Frontal cortex (tissue), 4 donors: Measurements from ENCODE around the gene SH3PXD2A. TPM values are rescaled to one million over a fixed set of nuclear protein-coding genes. Genes with fewer than 3 reads are reported as not detected.
"Not testable (repeated sequence)": the region's sequence is repeated elsewhere in the genome, so short reads cannot be mapped to it uniquely, and the experiment has no call there.

Source experiments
- DNase-seq, 2 donors: peaks; one replicate each; pipeline ENCODE4 v3.0.0; 2012; ENCODE audit warnings: low spot score in 2 of 2
- FAIRE-seq: peaks from 2 replicates; lab custom pipeline; 2012; peaks lifted over from hg19 to GRCh38; lab: Jason Lieb, UNC
- total RNA-seq: library from RNA; depleted of rRNA; stranded (reverse); fragments of >200 nt; gene quantifications from one replicate; pipeline ENCODE4 v1.2.3, GENCODE V29; 2014
- donor health status: control.
- donor health status: control.
- donor health status: control.

SH3PXD2A gene
- total RNA-seq, 1 donor from 2014 or later: 6.1 TPM

- FAIRE-seq: no peak
- DNase-seq: no peak
Measured at GRCh38 chr10:103851261-103851660, 4.1 kb downstream of the SH3PXD2A start.

- DNase-seq: no peak
- FAIRE-seq: no peak
Measured at GRCh38 chr10:103850572-103850895, 4.8 kb downstream of the SH3PXD2A start.

GRCh38 chr10:103849880-103850571 lies 5.3 kb downstream of the SH3PXD2A start:
- DNase-seq (no peak), FAIRE-seq (no peak)

DNA sequence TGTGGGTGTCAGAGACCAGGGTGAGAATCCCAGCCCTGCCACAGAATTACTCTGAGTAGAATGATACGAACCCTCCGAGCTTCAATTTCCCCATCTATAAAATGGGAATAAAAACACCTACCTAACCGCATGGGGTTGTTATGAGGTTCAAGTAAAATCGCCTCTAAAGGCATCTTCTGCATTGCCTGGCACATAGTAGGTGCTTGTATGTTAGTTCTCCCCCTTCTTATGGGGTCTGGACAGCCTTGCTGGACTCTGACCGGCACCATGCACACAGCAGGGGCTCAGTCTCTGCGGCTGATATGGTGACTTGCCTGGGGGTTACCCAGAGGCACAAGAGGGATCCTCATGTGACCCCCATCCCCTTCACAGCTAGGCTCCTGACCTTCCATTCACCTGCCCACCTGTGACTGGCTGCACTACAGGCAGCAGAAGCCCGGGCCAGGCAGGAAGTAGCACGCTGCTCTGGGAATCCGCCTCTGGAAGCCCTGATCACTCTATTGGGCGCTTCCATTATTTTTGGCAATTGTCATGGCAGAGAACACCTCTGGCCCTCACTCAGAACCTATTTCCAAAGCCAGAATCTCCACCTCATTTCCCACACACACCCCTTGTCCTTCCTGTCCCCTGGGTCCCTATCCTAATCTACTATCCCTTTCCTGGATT lies 6.0 kb downstream of the SH3PXD2A start:
- DNase-seq (no peak), FAIRE-seq (no peak)

DNA sequence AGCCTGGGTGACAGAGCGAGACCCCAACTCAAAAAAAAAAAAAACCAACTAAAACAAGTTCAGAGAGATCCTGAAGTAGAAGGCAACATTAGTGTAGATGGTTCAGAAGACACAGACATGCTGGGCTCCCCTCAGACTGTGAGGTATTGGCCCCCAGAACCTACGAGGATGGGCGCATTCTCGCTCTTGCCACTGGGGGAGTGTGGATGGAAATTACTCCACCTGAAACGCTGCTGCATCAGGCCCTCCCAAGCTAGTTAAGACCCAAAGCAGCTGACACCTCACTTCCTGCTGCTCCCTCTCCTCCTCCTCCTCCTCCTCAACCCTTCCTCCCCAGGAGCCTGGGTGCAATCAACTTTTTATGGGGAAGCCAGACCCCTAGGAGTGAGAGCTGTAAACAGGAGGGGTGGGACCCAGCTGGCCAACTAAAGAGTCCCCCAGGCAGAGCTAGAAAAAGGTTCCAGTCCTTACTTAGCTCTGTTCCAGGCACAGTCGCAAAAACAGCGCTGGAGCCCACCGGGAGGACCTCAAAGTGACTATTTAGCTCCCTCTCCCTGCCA lies 7.4 kb downstream of the SH3PXD2A start:
- DNase-seq (no peak), FAIRE-seq (no peak)

DNA sequence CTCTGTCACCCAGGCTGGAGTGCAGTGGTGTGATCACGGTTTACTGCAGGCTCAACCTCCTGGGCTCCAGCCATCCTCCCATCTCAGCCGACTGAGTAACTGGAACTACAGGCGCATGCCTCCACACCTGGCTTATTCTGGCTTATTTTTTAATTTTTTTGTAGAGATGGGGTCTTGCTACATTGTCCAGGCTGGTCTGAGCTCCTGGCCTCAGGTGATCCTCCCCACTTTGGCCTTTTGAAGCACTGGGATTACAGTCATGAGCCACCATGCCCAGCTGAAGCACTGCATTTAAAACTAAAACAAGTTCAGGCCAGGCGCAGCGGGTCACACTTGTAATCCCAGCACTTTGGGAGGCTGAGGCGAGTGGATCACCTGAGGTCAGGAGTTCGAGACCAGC lies 8.0 kb downstream of the SH3PXD2A start:
- FAIRE-seq: no peak
- DNase-seq: no peak

DNA sequence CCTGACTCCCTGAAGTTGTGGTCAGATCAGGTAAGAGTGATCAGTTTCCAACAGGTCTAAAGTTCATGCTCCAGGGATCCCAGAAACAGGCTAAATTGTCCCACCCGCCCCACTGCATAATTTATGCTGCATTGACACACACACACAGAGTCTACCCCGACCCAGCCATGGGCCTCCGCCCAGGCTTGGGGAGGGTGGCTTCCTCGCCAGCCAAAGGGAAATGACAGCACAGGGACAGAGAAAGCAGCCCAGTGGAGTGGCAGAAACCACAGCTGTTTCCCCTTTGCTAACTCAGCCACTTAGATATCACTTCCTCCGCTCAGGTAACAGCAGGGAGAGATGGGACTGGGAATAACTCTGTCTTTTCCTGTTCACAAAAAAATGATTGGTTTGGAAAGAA lies 9.4 kb downstream of the SH3PXD2A start:
- DNase-seq (no peak), FAIRE-seq (no peak)

GRCh38 chr10:103845346-103845745 lies 10.0 kb downstream of the SH3PXD2A start:
- FAIRE-seq, DNase-seq: not testable (repeated sequence)

DNA sequence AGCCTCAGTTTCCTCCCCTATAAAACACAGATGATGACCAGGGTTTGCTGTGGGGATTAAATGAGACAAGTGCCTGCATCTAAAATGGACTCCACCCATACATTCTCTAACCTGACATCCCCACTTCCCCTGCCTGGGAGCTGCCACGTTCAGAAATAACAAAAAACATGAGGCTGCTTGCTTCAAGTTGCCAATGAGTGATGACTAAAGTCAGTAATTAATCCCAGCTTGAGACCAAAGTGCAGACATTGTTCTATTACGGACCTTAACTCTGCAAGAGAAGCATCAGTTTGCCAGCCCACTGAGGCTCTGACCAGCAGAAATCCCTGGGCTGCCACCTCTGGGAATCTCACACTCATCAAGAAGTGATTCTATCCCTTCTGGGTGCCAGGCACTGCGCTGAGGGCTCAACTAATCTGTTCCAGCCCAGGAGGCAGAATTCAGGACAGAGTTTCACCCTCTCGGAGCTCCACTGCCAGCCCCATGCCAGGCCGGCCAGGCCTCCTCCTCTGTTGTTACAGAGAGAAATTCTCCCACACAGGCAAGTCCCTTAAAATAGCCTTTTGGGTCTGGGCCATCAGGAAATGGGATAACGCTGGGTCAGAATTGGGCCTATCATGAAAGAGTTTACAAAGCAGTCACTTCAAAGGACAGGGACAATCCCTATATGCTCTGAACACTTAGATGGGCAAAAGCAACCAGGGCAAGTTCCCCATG lies 11.4 kb downstream of the SH3PXD2A start:
- FAIRE-seq (no peak), DNase-seq (no peak)

DNA sequence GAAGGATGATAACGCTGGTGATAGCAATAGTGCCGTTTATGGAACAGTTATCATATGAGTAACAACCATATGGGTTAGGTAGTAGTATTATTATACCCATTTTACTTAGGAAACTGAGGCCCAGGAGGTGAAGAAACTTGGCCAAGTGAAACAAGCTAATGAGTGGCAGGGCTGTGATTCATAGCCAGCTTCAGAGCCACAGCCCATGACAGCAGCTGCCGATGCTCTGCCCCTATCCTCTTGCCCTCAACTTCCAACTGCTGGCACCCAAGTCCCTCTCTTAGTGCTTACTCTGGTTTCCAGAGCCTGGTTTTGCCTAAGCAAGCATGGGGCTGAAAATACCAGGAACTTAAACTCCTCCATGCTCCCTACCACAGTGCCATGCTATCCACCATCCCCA lies 12.3 kb downstream of the SH3PXD2A start:
- FAIRE-seq: no peak

DNA sequence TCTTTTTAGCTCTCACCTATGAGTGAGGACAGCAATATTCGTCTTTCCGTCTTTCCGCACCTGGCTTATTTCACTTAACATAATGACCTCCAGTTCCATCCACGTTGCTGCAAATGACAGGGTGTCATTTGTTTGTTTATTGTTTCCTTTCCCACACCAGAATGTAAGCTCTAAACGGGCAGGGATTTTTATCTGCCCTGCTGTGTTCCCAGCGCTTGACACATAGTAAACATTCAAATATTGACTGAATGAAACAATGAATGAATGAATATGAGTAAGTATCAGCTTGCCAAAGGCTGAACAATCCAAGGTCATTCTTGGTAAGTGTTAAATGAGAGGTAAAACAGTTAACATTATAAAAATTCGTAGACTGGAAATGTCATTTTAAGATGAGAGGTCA lies 12.8 kb downstream of the SH3PXD2A start:
- no peak for DNase-seq
- FAIRE-seq: no peak

More for the DNA sequence above, 12.3 kb downstream of the SH3PXD2A start:
- DNase-seq: no peak

DNA sequence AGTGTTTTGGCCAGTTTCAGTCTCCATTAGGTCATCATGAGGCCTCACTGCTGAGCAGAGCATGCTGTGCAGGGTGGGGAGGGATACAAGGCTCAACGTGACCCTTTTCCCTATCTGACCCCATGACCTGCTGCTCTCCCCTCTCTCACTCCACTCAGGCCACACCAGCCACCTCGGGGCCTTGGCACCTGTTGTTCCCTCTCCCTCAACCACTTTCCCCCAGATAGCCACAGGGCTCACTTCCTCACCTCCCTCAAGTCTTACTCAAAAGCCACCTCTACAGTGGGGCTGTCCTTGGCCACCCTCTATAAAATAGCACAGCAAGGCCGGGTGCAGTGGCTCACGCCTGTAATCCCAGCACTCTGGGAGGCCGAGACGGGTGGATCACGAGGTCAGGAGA lies 13.9 kb downstream of the SH3PXD2A start:
- no peak for FAIRE-seq

DNA sequence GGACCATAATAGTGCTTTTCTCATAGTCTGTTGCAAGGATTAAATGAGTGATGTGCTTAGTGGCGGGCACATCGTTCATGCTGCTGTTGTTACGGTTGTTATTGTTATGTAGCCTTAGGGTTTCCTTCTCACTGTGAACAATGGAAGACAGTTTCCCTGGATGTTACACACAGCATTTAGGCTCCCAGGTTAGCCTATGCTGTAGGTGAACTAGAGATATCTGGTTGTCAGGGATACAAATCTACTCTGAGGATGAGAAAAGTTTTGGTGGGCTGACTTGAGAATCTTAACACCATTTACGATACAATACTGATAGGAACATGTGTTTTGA lies 14.7 kb downstream of the SH3PXD2A start:
- DNase-seq (no peak), FAIRE-seq (no peak)

More for the DNA sequence above, 13.9 kb downstream of the SH3PXD2A start:
- no peak for DNase-seq

DNA sequence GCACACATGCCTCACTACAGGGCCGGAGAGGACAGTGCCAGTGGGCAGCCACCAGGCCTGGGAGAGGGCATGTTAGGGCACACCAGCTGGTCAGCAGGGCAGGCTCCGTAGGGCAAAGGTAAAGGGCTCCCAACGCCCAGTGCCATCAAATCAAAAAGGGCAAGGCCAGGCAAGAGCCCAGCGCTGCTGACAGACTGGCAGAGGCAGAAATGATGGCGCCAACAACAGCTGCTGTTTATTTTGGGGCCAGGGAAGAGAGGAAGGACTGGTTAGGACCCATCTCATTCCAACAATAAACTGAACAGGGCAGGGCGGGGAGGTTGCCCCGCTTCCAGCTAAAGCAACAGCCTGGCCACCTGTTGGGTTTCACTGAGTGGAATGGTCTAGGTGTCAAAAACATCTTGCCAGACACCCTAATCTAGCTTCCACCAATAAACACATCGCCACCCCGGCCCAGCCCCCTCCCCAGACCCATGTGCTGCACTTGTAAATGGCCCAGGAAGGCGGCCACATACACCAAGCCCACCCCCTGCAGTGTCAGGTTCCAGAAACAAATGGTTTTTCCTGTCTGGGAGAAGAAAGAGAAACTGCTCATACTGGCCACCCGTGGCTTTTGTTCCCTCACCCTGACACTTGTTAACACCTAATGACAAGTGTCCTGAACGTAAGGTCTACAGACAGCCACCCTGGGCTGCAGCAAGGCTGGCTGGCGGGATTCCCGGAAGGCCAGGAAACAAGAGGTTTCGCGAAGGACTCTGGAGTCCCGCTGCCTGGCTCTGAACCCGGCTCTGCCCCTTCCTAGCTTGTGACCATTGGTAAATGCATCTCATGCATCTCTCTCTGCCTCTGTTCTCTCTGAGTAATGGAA lies 15.3 kb downstream of the SH3PXD2A start:
- FAIRE-seq: no peak
- no peak for DNase-seq

DNA sequence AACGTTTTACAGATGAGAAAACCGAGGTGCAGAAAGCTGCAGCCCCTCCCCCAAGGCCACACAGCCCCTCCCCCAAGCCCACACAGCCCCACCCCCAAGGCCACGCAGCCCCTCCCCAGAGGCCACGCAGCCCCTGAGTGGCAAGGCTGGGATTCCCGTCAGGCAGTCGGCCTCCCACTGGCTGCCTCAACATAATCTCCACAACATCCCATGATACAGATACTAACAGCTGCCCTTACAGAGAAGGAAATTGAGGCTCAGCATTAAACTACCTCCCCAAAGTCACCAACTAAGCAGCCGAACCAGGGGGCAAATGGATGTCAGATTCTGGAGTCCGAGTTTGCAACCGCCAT lies 15.9 kb downstream of the SH3PXD2A start:
- FAIRE-seq (no peak), DNase-seq (no peak)

DNA sequence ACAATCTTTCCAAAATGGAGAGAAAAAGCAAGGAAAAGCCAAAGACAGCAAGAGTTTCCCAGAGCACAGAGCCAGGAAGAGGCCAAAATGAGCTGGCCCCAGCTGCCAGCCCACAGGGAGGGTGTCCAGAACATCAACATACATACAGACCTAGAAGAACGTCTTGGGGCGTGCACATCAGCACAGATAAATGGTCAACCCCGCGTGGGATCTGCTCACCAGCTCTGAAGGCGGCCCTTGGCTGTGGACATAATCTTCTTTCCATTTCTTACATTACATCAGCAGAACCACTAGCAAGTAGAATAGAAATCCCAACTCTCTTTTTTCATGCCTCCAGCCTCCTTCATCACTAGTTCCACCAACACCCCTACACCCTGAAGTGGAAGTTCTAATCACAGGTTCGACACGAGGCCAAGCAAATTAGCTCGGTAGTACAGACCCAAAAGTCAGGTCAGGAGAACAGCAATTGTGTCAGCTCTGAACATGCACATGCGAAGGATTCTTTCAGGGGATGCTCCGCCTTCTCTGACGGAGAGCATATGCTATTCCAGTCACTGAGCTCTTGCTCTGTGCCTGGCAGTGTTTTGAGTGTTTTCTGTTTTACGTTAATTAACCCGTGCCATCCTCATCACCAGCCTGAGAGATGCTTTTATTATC lies 16.4 kb downstream of the SH3PXD2A start:
- FAIRE-seq (no peak), DNase-seq (no peak)

DNA sequence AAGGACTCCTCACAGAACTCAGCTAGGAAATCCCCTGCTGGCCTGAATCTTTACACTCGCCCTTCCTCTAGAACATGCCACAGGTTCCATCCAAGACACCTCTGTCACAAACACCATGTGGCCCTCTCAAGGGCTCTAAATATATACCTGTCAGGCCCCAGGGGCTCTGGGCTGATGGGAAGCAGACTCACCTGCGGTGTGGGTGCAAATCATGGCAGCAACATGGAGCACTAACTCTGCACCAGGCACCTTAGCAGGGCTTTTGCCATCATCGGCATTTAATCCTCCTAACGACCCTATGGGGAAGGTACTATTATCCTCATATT lies 17.3 kb downstream of the SH3PXD2A start:
- FAIRE-seq (no peak), DNase-seq (no peak)

- no peak for FAIRE-seq
Measured at GRCh38 chr10:103837370-103838069, 17.9 kb downstream of the SH3PXD2A start.

DNA sequence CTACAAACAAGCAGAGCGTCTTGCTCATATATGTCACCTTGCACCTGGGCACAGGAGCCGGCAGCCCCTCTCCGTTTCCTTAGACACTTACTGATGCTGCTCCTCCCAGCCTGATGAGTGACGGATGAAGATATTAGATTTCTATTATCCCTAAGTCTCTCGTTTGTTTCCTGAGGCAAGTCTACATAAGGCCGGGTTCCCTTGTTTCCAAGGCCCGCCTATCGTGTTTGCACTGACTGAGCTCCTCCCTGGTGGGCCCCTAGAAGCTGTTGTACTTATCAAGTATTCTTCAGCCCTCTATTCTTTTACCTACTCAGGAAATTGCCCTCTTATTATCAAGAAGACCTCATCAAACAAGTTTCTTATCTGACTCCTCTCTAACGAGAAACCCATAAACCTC lies 18.5 kb downstream of the SH3PXD2A start:
- DNase-seq (no peak), FAIRE-seq (no peak)

More at GRCh38 chr10:103837370-103838069, 17.9 kb downstream of the SH3PXD2A start:
- no peak for DNase-seq
